ENCODE measurements around the gene MAD1L1.

Gene MAD1L1

DNA sequence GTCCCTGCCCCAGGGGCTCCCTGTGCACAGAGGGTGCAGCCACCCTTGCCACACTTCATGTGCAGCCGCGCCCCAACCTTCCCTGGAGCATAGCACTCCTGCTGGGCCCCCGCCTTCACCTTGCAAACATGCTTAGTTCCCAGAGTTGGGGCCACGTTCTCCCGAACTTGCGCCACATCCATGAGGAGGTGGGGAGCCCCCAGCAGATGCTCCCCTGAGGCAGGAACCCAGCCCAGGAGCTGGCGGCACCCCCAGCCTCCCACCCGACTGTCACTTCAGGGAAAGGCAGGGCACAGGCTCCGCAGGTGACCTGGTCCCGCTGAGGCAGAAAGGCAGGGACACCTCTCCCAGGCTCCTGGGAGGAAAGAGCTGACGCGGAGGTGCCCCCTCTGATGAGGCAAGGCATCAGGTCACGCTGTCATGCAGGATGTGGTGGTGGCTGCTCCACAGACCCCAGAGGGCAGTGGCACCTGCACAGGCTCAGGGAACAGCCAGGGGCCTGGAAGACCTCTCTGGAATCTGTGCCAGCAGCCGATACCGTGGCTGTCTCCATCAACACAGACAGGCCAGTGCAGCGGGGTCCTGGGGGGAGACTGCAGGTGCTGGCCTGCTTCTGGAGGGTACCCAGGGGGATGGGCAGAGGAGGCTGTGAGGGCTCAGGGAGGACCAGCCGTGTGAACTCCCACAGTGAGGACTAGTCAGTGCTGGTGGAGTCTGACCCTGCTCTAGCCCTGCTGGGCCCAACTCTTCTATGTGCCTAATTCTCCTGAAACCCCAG is 221.3 kb downstream of the MAD1L1 start:
- H3K36me3 ChIP-seq (ENCODE audit: control insufficient read depth, insufficient read depth, low read length), result no peaks in the 10 kb centered on the region
- no peaks in the 10 kb centered on the region for H3K27me3 ChIP-seq (ENCODE audit: control insufficient read depth, insufficient read depth, low read length)
- H3K4me1 ChIP-seq (ENCODE audit: control insufficient read depth, insufficient read depth, low read length), result no peaks in the 10 kb centered on the region
- no peak overlapping the region for H3K4me3 ChIP-seq (ENCODE audit: low read depth, low read length)
- no peaks in the 10 kb centered on the region for H3K9me3 ChIP-seq (ENCODE audit: control insufficient read depth, insufficient read depth, low read length)
- H3K9ac ChIP-seq (ENCODE audit: low read depth, low read length), result no peak overlapping the region
- H3K27ac ChIP-seq (ENCODE audit: low read depth, low read length), result no peak overlapping the region

DNA sequence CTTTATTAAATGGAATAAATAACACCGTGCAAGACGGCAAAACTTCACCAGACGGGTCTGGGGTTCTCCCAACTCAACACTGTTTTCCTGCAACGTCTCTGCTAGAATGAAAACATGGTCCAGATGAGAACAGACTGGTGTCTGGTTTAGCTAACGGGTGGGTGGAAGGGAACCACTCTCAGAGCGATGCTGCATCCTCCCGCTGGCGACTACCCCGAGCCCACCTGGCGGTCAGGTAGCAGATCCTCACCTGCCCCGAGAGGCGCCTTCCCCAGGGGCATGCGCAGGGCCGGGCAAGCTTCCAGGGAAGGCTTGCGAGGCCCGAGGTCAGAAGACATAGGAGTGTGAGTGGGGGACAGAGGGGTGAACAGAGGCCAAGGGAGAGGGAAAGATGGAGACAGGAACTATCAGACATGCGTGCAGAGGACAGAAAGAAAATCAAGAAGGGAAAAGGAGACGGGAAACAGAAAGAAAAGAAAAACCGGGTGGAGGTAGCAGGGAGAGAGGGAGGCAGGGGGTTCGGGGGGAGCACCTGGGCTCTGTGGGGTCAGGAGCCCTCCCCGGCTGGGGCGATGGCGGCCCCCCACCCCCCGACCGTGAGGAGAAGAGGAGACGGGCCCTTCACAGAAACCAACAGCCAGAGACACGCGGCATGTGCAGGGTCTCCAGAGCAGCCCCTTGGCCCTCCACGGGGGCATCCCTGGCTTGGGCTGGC is 222.0 kb downstream of the MAD1L1 start:
- H3K9me3 ChIP-seq (ENCODE audit: control insufficient read depth, insufficient read depth, low read length), result no peaks in the 10 kb centered on the region
- no peaks in the 10 kb centered on the region for H3K4me1 ChIP-seq (ENCODE audit: control insufficient read depth, insufficient read depth, low read length)
- H3K36me3 ChIP-seq (ENCODE audit: control insufficient read depth, insufficient read depth, low read length), result no peaks in the 10 kb centered on the region
- no peak overlapping the region for H3K9ac ChIP-seq (ENCODE audit: low read depth, low read length)
- H3K27ac ChIP-seq (ENCODE audit: low read depth, low read length), result no peak overlapping the region
- no peak overlapping the region for H3K4me3 ChIP-seq (ENCODE audit: low read depth, low read length)
- no peaks in the 10 kb centered on the region for H3K27me3 ChIP-seq (ENCODE audit: control insufficient read depth, insufficient read depth, low read length)

DNA sequence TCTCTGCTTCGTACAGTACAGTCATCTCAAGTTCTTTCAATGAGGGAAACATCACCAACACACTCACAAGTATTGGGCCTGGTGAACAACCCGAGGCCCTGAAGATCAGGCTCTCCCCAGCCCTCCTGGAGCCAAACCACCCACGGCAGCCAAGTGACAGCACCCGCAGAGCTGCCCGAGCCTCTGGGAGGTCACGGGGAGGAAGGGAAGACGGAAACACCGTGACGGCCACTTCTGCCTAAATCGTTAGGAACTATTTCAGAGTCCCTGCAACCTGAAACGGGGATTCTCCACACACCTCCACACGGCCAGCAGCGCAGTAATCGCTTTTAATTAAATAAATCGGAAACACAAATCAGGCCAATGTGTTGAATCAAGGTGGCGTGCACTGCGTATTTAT is 222.6 kb downstream of the MAD1L1 start:
- H3K9me3 ChIP-seq (ENCODE audit: control insufficient read depth, insufficient read depth, low read length), result no peaks in the 10 kb centered on the region
- H3K27me3 ChIP-seq (ENCODE audit: control insufficient read depth, insufficient read depth, low read length), result no peaks in the 10 kb centered on the region
- no peaks in the 10 kb centered on the region for H3K36me3 ChIP-seq (ENCODE audit: control insufficient read depth, insufficient read depth, low read length)
- no peak overlapping the region for H3K9ac ChIP-seq (ENCODE audit: low read depth, low read length)
- no peak overlapping the region for H3K4me3 ChIP-seq (ENCODE audit: low read depth, low read length)
- no peak overlapping the region for H3K27ac ChIP-seq (ENCODE audit: low read depth, low read length)
- no peaks in the 10 kb centered on the region for H3K4me1 ChIP-seq (ENCODE audit: control insufficient read depth, insufficient read depth, low read length)

DNA sequence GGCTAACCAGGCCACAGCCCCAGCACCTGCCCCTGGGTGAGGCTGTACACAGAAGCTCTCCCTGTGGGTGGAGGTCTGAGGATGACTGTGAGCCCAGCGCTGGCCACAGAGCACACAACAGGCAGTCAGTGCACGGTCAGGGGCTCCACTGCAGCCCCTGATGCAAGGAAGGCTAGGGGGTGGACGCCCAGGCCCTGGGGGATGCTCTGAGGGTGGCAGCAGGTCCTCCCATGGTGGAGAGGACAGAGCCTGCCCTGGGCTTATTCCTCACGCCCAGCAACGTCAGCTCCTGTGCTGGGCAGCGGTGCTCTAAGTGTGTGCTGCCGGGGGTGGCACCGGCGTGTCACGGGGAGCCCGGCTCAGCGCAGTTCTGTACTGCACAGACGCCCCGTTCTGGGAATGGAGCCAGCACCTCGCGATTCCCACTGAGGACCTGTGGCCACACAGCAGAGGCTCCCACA is 223.2 kb downstream of the MAD1L1 start:
- H3K9ac ChIP-seq (ENCODE audit: low read depth, low read length), result no peak overlapping the region
- H3K9me3 ChIP-seq (ENCODE audit: control insufficient read depth, insufficient read depth, low read length), result no peaks in the 10 kb centered on the region
- H3K27ac ChIP-seq (ENCODE audit: low read depth, low read length), result no peak overlapping the region
- no peaks in the 10 kb centered on the region for H3K36me3 ChIP-seq (ENCODE audit: control insufficient read depth, insufficient read depth, low read length)
- H3K27me3 ChIP-seq (ENCODE audit: control insufficient read depth, insufficient read depth, low read length), result no peaks in the 10 kb centered on the region
- no peak overlapping the region for H3K4me3 ChIP-seq (ENCODE audit: low read depth, low read length)
- no peaks in the 10 kb centered on the region for H3K4me1 ChIP-seq (ENCODE audit: control insufficient read depth, insufficient read depth, low read length)

DNA sequence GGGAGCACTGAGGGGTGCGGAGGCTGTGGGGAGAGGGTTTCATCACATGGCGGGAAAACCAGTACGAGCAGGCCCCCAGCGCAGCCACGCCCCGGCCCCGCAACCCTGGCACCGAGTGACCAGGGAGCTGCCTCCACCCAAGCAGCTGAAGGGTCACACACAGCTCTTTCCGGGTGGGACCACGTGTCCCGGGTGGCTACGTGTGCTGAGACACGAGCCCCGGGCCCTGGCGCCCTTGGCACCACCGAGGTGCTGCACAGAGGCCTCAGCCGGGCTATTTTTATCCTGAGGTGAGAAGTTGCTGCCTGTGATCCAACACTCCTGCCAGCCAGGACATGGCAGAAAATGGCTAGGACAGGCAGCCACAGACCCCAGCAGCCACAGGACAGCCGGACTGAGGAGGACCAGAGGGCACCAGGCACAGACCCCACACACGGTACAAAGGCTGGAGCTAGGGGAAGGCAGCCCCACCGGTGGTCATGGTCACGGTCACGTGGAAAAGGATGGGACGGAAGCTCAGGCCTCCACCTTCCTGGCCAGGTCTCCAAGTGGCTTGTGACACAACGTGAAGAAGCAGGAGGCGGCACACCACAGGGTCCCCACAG is 223.7 kb downstream of the MAD1L1 start:
- Histone ChIP-seq H3K9ac (ENCODE audit: low read depth, low read length) (no peak overlapping the region), H3K4me1 (ENCODE audit: control insufficient read depth, insufficient read depth, low read length) (no peaks in the 10 kb centered on the region), H3K4me3 (ENCODE audit: low read depth, low read length) (no peak overlapping the region), H3K36me3 (ENCODE audit: control insufficient read depth, insufficient read depth, low read length) (0 out of 2 replicates have a peak, but pooled peaks cover 3% of the 10 kb centered on the region), H3K9me3 (ENCODE audit: control insufficient read depth, insufficient read depth, low read length) (no peaks in the 10 kb centered on the region), H3K27me3 (ENCODE audit: control insufficient read depth, insufficient read depth, low read length) (no peaks in the 10 kb centered on the region), H3K27ac (ENCODE audit: low read depth, low read length) (no peak overlapping the region)

DNA sequence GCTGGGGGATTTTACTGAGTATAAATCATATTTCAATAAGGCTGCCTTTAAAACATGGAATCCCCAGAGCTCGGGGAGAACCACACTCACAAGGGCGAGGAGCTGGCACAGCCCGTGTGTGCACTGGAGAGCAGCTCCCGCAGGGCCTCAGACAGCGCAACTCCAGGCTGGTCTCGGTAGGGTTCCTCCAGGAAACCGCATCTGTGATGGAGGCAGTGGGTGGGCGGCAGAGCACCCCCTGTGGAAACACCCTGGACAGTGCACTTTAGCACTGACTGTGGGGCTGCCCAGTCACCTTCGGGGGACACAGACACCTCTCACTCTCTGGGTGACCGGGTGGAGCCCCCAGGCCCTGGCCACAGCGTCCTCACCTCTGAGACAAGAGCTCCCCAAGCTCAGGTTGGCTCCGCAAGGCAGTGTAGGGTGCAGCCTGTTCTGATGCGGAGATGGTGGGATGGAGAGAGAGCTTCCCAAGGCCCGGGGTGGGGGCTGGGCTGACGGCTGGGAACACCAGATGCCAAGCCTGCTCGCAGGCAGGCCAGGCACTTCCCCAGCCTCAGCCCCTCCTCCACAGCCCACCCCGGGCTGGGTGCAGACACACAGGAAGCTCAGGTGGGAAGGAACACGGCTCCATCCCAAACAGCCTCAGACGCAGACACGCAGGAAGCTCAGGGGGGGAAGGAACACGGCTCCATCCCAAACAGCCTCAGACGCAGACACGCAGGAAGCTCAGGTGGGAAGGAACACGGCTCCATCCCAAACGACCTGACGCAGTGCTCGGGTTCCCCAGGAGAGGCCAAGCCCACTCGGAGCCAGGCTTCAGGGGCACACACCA is 224.4 kb downstream of the MAD1L1 start:
- Histone ChIP-seq H3K27ac (ENCODE audit: low read depth, low read length) (no peak overlapping the region), H3K4me1 (ENCODE audit: control insufficient read depth, insufficient read depth, low read length) (no peaks in the 10 kb centered on the region), H3K4me3 (ENCODE audit: low read depth, low read length) (no peak overlapping the region), H3K9me3 (ENCODE audit: control insufficient read depth, insufficient read depth, low read length) (no peaks in the 10 kb centered on the region), H3K36me3 (ENCODE audit: control insufficient read depth, insufficient read depth, low read length) (0 out of 2 replicates have a peak, but pooled peaks cover 3% of the 10 kb centered on the region), H3K9ac (ENCODE audit: low read depth, low read length) (no peak overlapping the region), H3K27me3 (ENCODE audit: control insufficient read depth, insufficient read depth, low read length) (no peaks in the 10 kb centered on the region)

DNA sequence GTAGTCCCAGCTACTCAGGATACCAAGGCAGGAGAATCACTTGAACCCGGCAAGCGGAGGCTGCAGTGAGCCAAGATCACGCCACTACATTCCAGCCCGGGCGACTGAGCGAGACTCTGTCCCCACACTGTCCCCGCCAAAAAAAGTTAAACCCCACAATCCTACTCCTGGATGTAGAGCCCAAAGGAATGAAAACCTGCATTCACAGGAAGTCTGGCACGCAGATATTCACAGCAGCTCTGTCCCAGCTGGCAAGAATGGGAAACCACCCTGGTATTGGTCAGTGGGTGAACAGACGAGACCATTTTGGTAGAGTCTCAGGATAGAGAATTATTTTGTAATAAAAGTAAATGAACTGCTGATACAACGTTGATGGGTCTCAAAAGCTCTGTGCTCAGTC is 225.2 kb downstream of the MAD1L1 start:
- Histone ChIP-seq H3K9me3 (ENCODE audit: control insufficient read depth, insufficient read depth, low read length) (no peaks in the 10 kb centered on the region), H3K27me3 (ENCODE audit: control insufficient read depth, insufficient read depth, low read length) (no peaks in the 10 kb centered on the region), H3K9ac (ENCODE audit: low read depth, low read length) (no peak overlapping the region), H3K4me3 (ENCODE audit: low read depth, low read length) (no peak overlapping the region), H3K27ac (ENCODE audit: low read depth, low read length) (no peak overlapping the region), H3K36me3 (ENCODE audit: control insufficient read depth, insufficient read depth, low read length) (0 out of 2 replicates have a peak, but pooled peaks cover 3% of the 10 kb centered on the region), H3K4me1 (ENCODE audit: control insufficient read depth, insufficient read depth, low read length) (no peaks in the 10 kb centered on the region)

DNA sequence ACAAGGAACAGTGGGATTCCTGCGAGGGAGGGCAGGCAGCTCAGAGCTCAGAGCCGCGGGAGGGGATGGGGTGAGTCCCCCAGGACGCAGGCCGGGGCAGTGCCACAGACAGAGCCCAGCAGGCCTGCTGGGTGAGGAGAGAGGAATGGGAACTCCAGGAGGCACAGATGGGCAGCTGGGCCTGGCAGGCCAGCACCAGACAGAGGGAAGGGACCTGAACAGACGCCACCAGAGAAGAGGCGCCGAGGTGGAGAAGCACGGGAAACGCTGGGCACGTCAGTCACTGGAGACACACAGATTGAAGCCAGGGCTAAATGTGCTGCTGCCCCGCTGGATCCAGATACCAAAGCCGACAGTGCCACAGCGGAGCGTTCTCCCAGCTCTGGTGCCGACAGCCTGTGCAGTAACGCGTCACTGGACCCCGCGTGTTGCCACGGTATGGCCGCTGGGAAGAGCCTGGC is 225.8 kb downstream of the MAD1L1 start:
- no peak overlapping the region for H3K27ac ChIP-seq (ENCODE audit: low read depth, low read length)
- no peaks in the 10 kb centered on the region for H3K4me1 ChIP-seq (ENCODE audit: control insufficient read depth, insufficient read depth, low read length)
- H3K36me3 ChIP-seq (ENCODE audit: control insufficient read depth, insufficient read depth, low read length), result 0 out of 2 replicates have a peak, but pooled peaks cover 3% of the 10 kb centered on the region
- H3K27me3 ChIP-seq (ENCODE audit: control insufficient read depth, insufficient read depth, low read length), result no peaks in the 10 kb centered on the region
- no peaks in the 10 kb centered on the region for H3K9me3 ChIP-seq (ENCODE audit: control insufficient read depth, insufficient read depth, low read length)
- H3K4me3 ChIP-seq (ENCODE audit: low read depth, low read length), result no peak overlapping the region
- no peak overlapping the region for H3K9ac ChIP-seq (ENCODE audit: low read depth, low read length)

DNA sequence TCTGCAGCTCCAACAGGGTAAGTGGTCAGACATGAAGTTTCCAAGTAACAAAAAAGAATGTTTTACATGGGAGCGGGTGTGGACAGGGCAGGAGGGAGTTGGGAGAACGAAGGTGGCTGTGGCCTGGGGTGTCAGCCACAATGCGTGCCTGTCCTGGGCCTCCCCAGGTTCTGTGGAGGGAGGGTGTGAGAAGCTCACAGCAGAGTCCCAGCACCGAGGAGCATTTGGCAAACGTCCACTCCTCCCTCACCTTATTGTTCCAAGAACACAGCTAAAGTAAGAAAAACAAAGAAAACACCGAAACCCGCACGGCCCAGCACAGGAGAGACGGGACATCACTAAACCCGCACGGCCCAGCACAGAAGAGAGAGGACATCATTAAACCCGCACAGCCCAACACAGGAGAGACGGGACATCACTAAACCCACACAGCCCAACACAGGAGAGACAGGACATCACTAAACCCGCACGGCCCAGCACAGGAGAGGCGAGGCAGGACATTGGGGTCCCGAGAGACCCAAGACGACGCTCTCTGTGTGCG is 226.4 kb downstream of the MAD1L1 start:
- H3K36me3 ChIP-seq (ENCODE audit: control insufficient read depth, insufficient read depth, low read length), result 0 out of 2 replicates have a peak, but pooled peaks cover 3% of the 10 kb centered on the region
- H3K4me3 ChIP-seq (ENCODE audit: low read depth, low read length), result no peak overlapping the region
- H3K9me3 ChIP-seq (ENCODE audit: control insufficient read depth, insufficient read depth, low read length), result no peaks in the 10 kb centered on the region
- H3K4me1 ChIP-seq (ENCODE audit: control insufficient read depth, insufficient read depth, low read length), result no peaks in the 10 kb centered on the region
- H3K27ac ChIP-seq (ENCODE audit: low read depth, low read length), result no peak overlapping the region
- no peak overlapping the region for H3K9ac ChIP-seq (ENCODE audit: low read depth, low read length)
- no peaks in the 10 kb centered on the region for H3K27me3 ChIP-seq (ENCODE audit: control insufficient read depth, insufficient read depth, low read length)

DNA sequence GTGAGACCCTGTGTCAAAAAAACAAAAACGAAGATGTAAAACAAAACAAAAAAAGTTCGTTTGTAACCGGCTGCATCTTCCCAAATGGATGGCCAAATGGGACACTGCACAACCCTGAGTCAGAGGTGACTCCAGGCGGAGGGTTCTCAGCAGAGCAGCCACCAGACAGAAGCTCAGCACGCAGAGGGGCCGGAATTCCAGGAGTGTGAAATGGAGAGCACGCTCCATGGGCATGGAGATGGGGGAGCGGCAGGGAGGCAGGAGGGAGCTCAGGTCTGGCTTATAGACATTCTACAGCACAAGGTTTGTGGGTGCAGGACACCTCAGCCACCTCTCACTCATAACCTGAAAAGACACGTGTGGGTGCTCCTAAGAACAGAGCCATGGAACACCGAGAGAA is 227.0 kb downstream of the MAD1L1 start:
- no peaks in the 10 kb centered on the region for H3K9me3 ChIP-seq (ENCODE audit: control insufficient read depth, insufficient read depth, low read length)
- H3K4me1 ChIP-seq (ENCODE audit: control insufficient read depth, insufficient read depth, low read length), result no peaks in the 10 kb centered on the region
- no peaks in the 10 kb centered on the region for H3K27me3 ChIP-seq (ENCODE audit: control insufficient read depth, insufficient read depth, low read length)
- H3K27ac ChIP-seq (ENCODE audit: low read depth, low read length), result no peak overlapping the region
- no peak overlapping the region for H3K4me3 ChIP-seq (ENCODE audit: low read depth, low read length)
- H3K36me3 ChIP-seq (ENCODE audit: control insufficient read depth, insufficient read depth, low read length), result 0 out of 2 replicates have a peak, but pooled peaks cover 3% of the 10 kb centered on the region
- H3K9ac ChIP-seq (ENCODE audit: low read depth, low read length), result no peak overlapping the region
